Muscle of back (tissue), 13 donors: ENCODE measurements around the gene TLL1. TPM values are rescaled to one million over a fixed set of nuclear protein-coding genes. Genes with fewer than 3 reads are reported as not detected.
A peak's percentile ranks its signal among the peaks of the same experiment; 100 is the strongest.

Experiments
- DNase-seq, 3 donors: peaks; one replicate each; pipeline versions ENCODE4 v3.0.0 to v3.0.0-alpha.2; 2013
- long read RNA-seq, 9 donors: transcript quantifications; one replicate each; lab custom pipeline, GENCODE V29; 2026
- polyA plus RNA-seq, 10 donors: library from polyadenylated mRNA; unstranded; fragments of 120-200 nt; gene quantifications; one replicate each; pipeline ENCODE4 v1.2.1, GENCODE V29; 2013; ENCODE audit not compliant: insufficient read length in 10 of 10

TLL1 gene
- polyA plus RNA-seq, result 1 to 10 TPM; 1.3 to 4.5 (median 2.3) TPM
- long read RNA-seq, donor 1, result 0 reads
- long read RNA-seq, donor 2, result 0 reads
- long read RNA-seq, donor 3, result 0 reads
- long read RNA-seq, donor 4, result 0 reads
- long read RNA-seq, donor 5, result 0 reads
- long read RNA-seq, donor 6, result 0 reads
- long read RNA-seq, donor 7, full-length matches to known transcripts, result 1 of 1 reads
- long read RNA-seq, donor 7, partial matches to known transcripts, result 0 of 1 reads
- long read RNA-seq, donor 7, other reads (novel, unspliced or antisense), result 0 of 1 reads
- long read RNA-seq, donor 8, result 0 reads
- long read RNA-seq, donor 9, result 0 reads

- peak; percentile 32 to 86 (median 41) for DNase-seq
Observed at GRCh38 chr4:165872461-165873297, at the start of gene TLL1. Gene TLL1, plus strand, starts transcription at chr4:165873237. Its CDS starts 668 bp downstream, at chr4:165873905.

- DNase-seq, result no peak
Observed at GRCh38 chr4:165826166-165826565, 46.9 kb upstream of the TLL1 start.

- no peak for DNase-seq
Observed at GRCh38 chr4:165827018-165827417, 46.0 kb upstream of the TLL1 start.

- no peak for DNase-seq
Observed at GRCh38 chr4:165828928-165829327, 44.1 kb upstream of the TLL1 start.

- no peak for DNase-seq
Observed at GRCh38 chr4:165834116-165834515, 38.9 kb upstream of the TLL1 start.

GRCh38 chr4:165838575-165838974 is 34.5 kb upstream of the TLL1 start:
- DNase-seq, result peak in 2 of 3 donors; percentile 9 to 40

- DNase-seq, result no peak
Observed at GRCh38 chr4:165839615-165840333, 33.3 kb upstream of the TLL1 start.

GRCh38 chr4:165842684-165843083 is 30.4 kb upstream of the TLL1 start:
- DNase-seq, result no peak

GRCh38 chr4:165844161-165844560 is 28.9 kb upstream of the TLL1 start:
- peak in 1 of 3 donors; percentile 23 for DNase-seq

GRCh38 chr4:165851256-165851655 is 21.8 kb upstream of the TLL1 start:
- DNase-seq, result no peak

GRCh38 chr4:165855191-165855590 is 17.8 kb upstream of the TLL1 start:
- DNase-seq, result peak in 2 of 3 donors; percentile 6 to 38

- DNase-seq, result no peak
Observed at GRCh38 chr4:165861363-165861762, 11.7 kb upstream of the TLL1 start.

GRCh38 chr4:165864271-165864670 is 8.8 kb upstream of the TLL1 start:
- no peak for DNase-seq

- DNase-seq, result no peak
Observed at GRCh38 chr4:165866019-165866650, 6.9 kb upstream of the TLL1 start.

- no peak for DNase-seq
Observed at GRCh38 chr4:165867961-165868360, 5.1 kb upstream of the TLL1 start.

- DNase-seq, result peak; percentile 19 to 82 (median 30)
Observed at GRCh38 chr4:165873298-165874071, 448 bp downstream of the TLL1 start.

- peak in 2 of 3 donors; percentile 3 to 79 for DNase-seq
Observed at GRCh38 chr4:165874072-165874790, 1.2 kb downstream of the TLL1 start.

GRCh38 chr4:165874791-165875371 is 1.8 kb downstream of the TLL1 start:
- peak; percentile 18 to 88 (median 38) for DNase-seq

GRCh38 chr4:165875446-165875845 is 2.4 kb downstream of the TLL1 start:
- DNase-seq, result no peak

GRCh38 chr4:165877286-165877685 is 4.2 kb downstream of the TLL1 start:
- DNase-seq, result peak in 2 of 3 donors; percentile 16 to 50
